H1 (cell line): ENCODE results near the gene INHBC. TPM values are rescaled to one million over a fixed set of nuclear protein-coding genes. Genes with fewer than 3 reads are reported as not detected.
A peak's percentile ranks its signal among the peaks of the same experiment; 100 is the strongest.

Source experiments
- ATF2 ChIP-seq: IDR thresholded peaks from 2 replicates; pipeline ENCODE4 v1.6.1; 2012; ENCODE audit warnings: low read length, inconsistent platforms
- BCL11A ChIP-seq, 2 experiments: IDR thresholded peaks; one replicate each; pipeline ENCODE4 v1.6.1; 2011; ENCODE audit warnings: low read depth in 2 of 2, low read length in 2 of 2, mild to moderate bottlenecking in 2 of 2
- KDM4A ChIP-seq: IDR thresholded peaks from one replicate; pipeline ENCODE4 v1.7.1; 2012; ENCODE audit warnings: low read depth, mild to moderate bottlenecking, moderate library complexity, low read length, inconsistent platforms; ENCODE audit not compliant: severe bottlenecking
- MAX ChIP-seq: IDR thresholded peaks from 2 replicates; pipeline ENCODE4 v1.6.1; 2012; ENCODE audit warnings: inconsistent platforms
- POLR2A ChIP-seq, 2 experiments: IDR thresholded peaks; 1 replicate in 1 of 2; 2 replicates in 1 of 2; pipeline ENCODE4 v1.6.1; 2011; ENCODE audit warnings: low read depth in 2 of 2, low read length in 2 of 2, mild to moderate bottlenecking in 2 of 2; ENCODE audit errors: control extremely low read depth in 1 of 2
- SP4 ChIP-seq: IDR thresholded peaks from 2 replicates; pipeline ENCODE4 v1.6.1; 2012; ENCODE audit warnings: low read length, inconsistent platforms
- USF2 ChIP-seq: IDR thresholded peaks from 2 replicates; pipeline ENCODE4 v1.6.1; 2011; ENCODE audit warnings: low read length, improper control_type of control experiment
- YY1 ChIP-seq: IDR thresholded peaks from 2 replicates; pipeline ENCODE4 v1.6.1; 2011; ENCODE audit warnings: low read depth, mild to moderate bottlenecking, low read length
- polyA plus RNA-seq, 7 experiments: library from polyadenylated mRNA; depleted of rRNA in 3 of 7; stranded (reverse) in 5 of 7; unstranded in 2 of 7; fragments of >200 nt in 5 of 7; fragments of 200-250 nt in 2 of 7; gene quantifications; 1 replicate in 5 of 7; 2 replicates in 1 of 7; 4 replicates in 1 of 7; pipeline versions ENCODE4 v1.2.1 to v1.2.3, GENCODE V29; 2011 to 2013; ENCODE audit warnings: missing spikeins in 2 of 7, mixed read lengths in 2 of 7
- total RNA-seq: library from RNA; stranded (reverse); fragmentation: NEBNext Ultra II Directional; extraction: Animal tissue kit (Norgen Biotek cat#: 25700); gene quantifications from 2 replicates; pipeline ENCODE4 v1.2.1, GENCODE V29; 2021

Gene INHBC
- total and polyA plus RNA-seq, 2 of the 8 experiments (the other 6 are each of a cell fraction or from before 2014, with no cell fraction given) = 0.15 TPM; not detected in 1

- TF ChIP-seq POLR2A (IDR thresholded peaks at IDR 0.05; ENCODE audit: control extremely low read depth in 1 of 2, low read depth in 2 of 2, low read length in 2 of 2) (no peak; a peak in 1 of 3 replicates), MAX (no peak), BCL11A (IDR thresholded peaks at IDR 0.05; ENCODE audit: low read depth in 2 of 2, low read length in 2 of 2) (no peak), YY1 (no peak), USF2 (no peak), ATF2 (no peak), KDM4A (peak; percentile 16), SP4 (no peak; the same call in 1 of the 2 replicates)
These were observed 21.0 kb downstream of the INHBC start (continued) for GRCh38 chr12:57455374-57456144.
